OCI-LY1 (cell line): ENCODE data around the gene CACNA1I.

Source experiments
- CTCF ChIP-seq: fragments of 200-600 bp; sonication (generic), shearing (Covaris generic); IDR thresholded peaks from 2 replicates; pipeline ENCODE4 v1.5.1; 2017; ENCODE audit warnings: mild to moderate bottlenecking, antibody characterized with exemption, low read length, moderate library complexity, mixed read lengths
- EZH2 ChIP-seq: fragments of 200-600 bp; sonication (generic), shearing (Covaris generic); IDR thresholded peaks from 2 replicates; pipeline ENCODE4 v1.8.0; 2017; ENCODE audit warnings: borderline replicate concordance, mixed run types, mild to moderate bottlenecking, antibody characterized with exemption, low read length, moderate library complexity, mixed read lengths

DNA sequence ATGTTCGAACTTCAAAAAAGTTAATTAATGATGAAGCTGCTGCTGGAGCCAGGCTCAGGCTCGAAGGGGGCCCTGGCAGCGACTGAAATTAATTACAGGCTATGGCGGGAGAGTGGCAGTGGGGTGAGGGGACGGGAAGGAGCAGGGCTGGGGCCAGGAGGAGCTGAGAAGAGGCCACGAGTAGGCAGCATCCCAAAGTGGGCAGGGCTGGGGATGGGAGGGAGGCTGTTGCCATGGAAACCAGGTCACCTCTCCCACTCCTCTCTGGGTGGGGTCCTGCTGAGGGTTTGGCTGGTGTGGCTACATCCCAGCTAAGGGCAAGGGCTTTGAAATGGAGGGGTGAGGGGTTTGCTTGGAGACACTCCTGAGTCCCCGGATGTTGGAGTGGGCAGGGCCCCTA lies 23.9 kb downstream of the CACNA1I start:
- TF ChIP-seq EZH2 (no peak), CTCF (no peak)
